ENCODE results near the gene NFIX.
"Not testable (repeated sequence)": the region's sequence is repeated elsewhere in the genome, so short reads cannot be mapped to it uniquely, and the experiment has no call there.

Gene NFIX

DNA sequence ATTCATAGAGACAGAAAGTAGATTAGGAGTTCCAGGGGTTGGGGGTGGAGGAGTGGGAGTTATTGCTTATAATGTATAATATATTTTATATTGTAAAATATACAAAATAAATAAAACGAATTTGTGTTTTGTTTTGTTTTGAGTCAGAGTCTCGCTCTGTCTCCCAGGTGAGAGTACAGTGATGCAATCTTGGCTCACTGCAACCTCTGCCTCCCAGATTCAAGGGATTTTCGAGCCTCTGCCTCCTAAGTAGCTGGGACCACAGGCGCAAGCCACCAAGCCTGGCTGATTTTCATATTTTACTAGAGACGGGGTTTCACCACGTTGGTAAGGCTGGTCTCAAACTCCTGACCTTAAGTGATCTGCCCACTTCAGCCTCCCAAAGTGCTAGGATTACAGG, 35.8 kb upstream of the NFIX start:
- no peak for DNase-seq

DNA sequence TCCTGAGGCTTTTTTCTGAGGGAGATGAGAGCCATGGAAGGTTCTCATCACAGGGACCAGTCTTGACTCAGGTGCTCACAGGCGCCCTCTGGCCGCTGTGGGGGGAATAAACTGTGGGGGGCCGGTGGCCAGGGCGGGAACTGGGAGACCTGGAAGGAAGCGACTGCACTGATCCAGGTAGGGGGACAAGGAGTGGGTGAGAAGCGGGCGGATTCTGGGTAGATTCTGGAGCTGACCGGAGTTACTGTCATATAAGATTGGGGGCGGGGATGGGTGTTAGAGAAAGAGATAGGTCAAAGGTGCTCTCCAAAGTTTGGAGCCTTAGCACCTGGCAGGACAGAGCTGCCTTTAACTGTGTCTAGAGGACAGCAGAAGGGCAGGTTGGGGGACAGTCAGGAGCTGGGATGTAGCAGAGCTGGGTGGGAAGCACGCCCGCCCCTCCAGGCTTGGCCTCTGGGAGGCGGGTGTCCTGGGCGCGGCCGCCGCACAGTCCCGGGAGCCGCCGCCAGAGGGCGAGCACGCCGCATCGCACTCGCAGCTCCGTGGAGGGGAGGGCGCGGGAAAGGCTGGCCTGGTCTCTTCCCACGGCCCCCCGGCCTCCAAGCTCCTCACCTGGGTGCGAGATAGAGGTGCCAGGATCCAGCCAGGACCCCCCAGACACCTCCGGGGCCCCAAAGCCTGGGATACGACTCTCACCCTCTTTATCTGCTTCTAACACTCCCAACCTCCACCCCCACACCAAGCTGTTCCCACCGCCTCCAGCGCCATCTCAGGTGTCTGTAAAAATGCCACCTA, 30.1 kb upstream of the NFIX start:
- peak; percentile 94 for DNase-seq

DNA sequence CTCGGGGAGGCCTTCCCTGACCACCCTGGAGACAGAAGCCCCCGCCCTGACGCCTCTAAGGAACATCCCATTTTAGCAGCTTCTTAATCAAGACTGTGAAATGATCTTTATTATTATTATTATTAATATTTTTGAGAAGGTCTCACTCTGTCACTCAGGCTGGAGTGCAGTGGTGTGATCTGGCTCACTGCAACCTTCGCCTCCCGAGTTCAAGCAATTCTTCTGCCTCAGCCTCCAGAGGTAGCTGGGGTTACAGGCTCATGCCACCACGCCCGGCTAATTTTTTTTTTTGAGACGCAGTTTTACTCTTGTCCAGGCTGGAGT, 29.5 kb upstream of the NFIX start:
- DNase-seq: no peak

DNA sequence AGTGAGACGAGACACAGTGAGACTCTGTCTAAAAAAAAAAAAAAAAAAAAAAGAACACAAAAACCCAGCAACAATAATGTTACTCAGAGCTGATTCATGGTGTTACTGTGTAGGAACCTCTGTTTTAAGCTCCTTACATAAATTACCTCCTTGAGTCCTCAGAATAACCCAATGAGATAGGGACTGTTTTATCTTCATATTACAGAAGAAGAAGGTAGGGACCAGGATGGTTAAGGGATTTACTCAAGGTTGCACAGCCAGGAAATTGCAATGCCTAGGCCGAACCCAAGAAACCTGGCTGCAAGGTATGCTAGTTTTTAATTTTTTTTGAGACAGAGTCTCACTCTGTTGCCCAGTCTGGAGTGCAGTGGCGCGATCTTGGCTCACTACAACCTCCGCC, 27.4 kb upstream of the NFIX start:
- DNase-seq: no peak

GRCh38 chr19:12969292-12969988, 25.8 kb upstream of the NFIX start, which contains the start of gene DAND5:
Gene DAND5, plus strand, starts transcription at chr19:12969576. Its CDS starts 85 bp downstream, at chr19:12969661.
- no peak for DNase-seq

DNA sequence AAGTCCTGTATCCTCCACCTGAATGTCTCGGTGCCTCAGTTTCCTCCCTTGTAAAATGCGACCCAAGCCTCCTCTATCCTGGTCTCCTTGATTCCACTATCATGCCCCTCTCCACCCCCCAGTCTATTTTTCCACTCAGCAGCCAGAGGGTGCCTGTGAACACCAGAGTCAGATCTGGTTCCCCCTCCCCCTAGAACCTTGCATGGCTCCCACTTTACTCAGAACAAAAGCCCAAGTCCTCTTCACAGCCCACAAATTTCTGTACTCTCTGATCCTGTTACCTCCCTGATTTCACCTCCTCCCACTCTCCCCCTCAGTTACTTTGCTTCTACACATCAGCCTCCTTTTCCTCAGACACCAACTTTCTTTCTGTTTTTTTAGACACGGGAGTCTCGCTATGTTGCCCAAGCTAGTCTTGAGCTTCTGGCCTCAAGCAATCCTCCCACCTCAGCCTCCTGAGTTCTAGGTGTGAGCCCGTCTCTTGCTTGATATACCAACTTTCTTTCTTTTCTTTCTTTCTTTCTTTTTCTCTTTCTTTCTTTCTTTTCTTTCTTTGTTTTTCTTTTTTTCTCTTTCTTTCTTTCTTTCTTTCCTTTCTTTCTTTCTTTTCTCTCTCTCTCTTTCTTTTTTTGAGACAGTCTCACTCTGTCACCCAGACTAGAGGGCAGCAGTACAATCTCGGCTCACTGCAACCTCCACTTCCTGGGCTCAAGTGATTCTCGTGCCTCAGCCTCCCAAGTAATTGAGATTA, 25.0 kb upstream of the NFIX start:
- no peak for DNase-seq

GRCh38 chr19:12973236-12973635, 22.0 kb upstream of the NFIX start:
- DNase-seq: no peak

DNA sequence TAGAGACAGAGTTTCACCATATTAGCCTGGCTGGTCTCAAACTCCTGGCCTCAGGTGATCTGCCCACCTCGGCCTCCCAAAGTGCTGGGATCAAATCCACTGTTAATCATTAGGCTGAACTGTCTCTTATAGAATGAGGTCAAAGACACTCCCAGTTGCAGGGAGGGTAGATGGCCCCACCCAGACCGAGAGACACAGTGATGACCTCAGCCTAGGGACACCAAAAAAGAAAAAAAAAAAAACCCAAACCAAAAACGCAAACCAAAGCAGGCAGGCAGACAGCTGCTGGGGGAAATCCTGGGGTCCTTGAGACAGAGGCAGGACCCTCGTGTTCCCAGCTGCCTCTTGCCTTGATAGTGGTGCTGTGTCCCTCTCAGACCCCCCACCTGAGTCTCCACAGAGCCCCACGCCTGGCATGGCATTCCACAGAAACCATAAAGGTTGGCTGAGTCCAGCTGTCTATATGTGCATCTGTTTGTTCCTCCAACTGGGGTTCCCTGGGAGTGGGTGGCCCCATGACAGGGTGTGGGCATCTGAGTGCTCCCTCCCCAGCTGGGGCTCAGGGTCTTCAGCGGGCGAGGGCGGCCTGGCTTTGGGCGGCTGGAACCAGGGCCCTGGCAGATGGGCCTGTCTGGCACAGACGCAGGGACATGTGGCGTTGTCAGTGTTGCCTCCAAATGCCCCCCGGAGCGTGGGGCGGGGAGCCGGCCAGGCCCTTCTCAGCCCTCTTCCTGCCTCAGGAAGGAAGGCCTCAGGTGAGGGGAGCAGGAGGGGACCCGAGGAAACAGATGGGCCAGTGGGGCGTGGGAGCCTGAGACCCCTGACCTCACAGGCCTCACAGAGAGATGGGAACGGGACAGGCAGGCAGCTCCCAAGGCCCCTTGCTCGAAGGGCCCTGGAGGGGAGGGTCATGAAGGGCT, 20.7 kb upstream of the NFIX start:
- DNase-seq: no peak

DNA sequence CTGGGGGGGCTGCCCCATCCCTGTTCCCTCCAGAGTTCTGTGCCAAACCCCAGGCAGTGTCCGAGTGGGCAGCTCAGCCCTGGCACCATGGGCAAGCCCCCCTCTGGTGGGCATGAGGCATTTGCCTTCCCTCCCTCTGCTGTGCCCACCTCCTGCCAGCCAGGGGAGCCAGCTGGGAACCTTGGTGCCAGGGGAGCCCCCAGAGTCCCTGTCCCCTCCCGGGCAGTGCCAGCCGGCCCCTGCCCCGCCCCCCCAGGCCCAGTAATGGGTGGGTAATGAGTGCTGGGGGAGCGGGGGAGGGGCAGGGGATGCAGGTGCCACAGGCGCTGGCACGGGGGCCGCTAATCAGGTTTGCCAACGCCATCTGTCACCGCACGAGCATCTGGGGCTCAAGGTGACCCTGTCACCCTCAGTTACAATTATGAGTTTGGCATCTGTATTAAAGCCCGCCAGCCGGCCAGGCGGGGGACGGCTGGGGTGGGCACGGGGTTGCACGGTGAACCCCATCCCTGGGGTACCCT, 20.0 kb upstream of the NFIX start:
- DNase-seq: no peak

DNA sequence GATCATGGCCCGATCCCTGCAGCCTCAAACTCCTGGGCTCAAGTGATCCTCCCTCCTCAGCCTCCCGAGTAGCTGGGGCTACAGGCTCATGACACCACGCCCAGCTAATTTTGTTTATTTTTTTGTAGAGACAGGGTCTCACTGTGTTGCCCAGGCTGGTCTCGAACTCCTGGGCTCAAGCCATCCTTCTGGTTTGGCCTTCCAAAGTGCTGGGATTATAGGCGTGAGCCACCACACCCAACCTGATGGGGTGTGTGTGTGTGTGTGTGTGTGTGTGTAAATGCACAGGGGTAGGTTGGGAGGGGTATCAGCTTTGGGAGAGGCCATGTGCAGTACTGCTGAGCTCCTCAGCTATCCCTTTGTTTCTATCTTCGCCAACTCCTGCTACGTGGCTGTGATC, 19.2 kb upstream of the NFIX start:
- DNase-seq: not testable (repeated sequence)

GRCh38 chr19:12979974-12980373, 15.3 kb upstream of the NFIX start:
- no peak for DNase-seq

GRCh38 chr19:12982648-12983047, 12.6 kb upstream of the NFIX start:
- DNase-seq: no peak

DNA sequence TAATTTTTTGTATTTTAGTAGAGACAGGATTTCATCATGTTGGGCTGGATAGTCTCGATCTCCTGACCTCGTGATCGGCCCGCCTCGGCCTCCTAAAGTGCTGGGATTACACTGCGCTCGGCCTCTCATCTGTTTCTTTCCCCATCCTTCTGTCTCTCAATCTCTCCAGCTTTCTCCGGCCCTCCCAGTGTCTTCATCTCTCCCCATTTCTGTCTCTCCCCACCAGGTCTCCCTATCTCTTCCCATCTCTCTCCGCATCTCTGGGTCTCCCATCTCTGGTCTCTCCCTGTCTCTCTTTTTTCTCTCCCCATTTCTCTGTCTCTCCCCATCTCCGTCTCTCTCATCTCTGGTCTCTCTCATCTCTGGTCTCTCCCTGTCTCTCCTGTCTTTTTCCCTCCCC, 12.2 kb upstream of the NFIX start:
- DNase-seq: no peak

- peak; percentile 94 for DNase-seq
These were observed 11.6 kb upstream of the NFIX start for GRCh38 chr19:12983542-12984142.

GRCh38 chr19:12984143-12984627, 11.1 kb upstream of the NFIX start:
- DNase-seq: peak; percentile 25

DNA sequence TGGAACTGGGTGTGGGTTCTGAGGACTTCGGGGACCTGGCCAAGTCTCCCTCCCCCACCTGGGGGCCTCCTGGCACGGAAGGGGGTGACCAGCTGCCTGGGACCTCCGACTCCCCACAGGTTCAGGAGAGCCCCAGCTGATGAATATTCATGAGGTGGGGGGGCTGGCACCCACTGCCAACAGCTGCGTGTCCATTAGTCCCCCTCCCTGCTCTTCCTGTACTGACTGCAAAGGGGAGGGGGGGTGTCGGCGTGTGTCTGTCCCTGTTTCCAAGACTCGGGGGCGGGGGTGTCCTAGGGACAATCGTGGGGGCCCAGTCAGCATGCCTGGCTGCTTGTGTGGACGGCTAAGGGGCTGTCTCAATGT, 10.6 kb upstream of the NFIX start:
- DNase-seq: peak; percentile 40

- peak; percentile 62 for DNase-seq
These were observed 10.1 kb upstream of the NFIX start for GRCh38 chr19:12985049-12985776.

- DNase-seq: no peak
These were observed 8.5 kb upstream of the NFIX start for GRCh38 chr19:12986726-12987125.

- no peak for DNase-seq
These were observed 8.1 kb upstream of the NFIX start for GRCh38 chr19:12987190-12987589.

DNA sequence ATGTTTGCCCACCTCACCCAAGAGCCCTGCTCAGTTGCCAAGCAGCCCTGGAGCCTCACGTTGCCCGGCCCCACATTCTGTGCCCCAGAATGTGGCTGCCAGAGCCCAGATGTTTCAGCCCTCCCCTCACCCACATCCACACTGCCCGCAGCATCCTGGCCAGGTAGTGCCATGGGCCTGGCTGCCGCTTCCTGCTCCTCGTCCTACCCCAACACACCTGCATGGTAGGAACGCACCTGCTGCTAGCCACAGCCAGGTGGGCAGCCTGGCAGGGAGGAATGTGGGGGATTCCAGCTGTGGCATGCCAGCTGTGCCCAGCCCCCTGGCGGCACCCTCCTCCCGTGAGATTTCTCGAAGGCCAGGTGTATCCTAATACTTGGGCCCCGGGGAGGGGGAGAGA, 7.5 kb upstream of the NFIX start:
- no peak for DNase-seq

DNA sequence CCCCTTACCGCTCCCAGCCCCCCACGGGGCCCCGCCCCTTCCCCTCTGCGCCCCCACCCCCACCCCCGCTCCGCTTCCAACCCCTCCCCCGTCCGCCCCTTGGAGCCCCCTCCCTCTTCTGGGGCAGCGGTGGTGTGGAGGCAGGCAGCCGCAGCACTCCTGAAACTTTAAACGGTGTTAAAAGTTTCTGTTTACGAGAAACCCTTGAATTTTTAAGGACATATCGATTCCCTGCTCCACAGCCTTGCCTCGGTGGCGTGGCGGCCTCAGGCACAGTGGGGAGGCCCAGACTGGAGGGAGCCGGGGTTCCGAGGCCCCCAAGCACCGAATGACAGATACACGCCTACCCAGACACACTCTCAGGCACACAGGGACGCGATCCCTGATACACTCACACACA, 4.8 kb upstream of the NFIX start:
- no peak for DNase-seq
